Measurements from ENCODE around the gene PRDM11.
"Not testable (repeated sequence)": the region's sequence is repeated elsewhere in the genome, so short reads cannot be mapped to it uniquely, and the experiment has no call there.

PRDM11 gene

GRCh38 chr11:45146072-45147016 is at the start of gene PRDM11:
TSS of gene PRDM11 (plus strand) at chr11:45146639. CDS start at chr11:45181767, 35,128 bp downstream.
- DNase-seq (ENCODE audit: low read depth): peak; percentile 52

- DNase-seq (ENCODE audit: low read depth): no peak
Observed at GRCh38 chr11:45097721-45098493, 48.5 kb upstream of the PRDM11 start.

GRCh38 chr11:45098929-45099328 is 47.5 kb upstream of the PRDM11 start:
- DNase-seq (ENCODE audit: low read depth): no peak

GRCh38 chr11:45100339-45100738 is 46.1 kb upstream of the PRDM11 start:
- DNase-seq (ENCODE audit: low read depth): no peak

GRCh38 chr11:45102361-45102809 is 44.1 kb upstream of the PRDM11 start:
- no peak for DNase-seq (ENCODE audit: low read depth)

- peak; percentile 70 for DNase-seq (ENCODE audit: low read depth)
Observed at GRCh38 chr11:45102810-45103621, 43.4 kb upstream of the PRDM11 start.

- no peak for DNase-seq (ENCODE audit: low read depth)
Observed at GRCh38 chr11:45104006-45104789, 42.2 kb upstream of the PRDM11 start.

- DNase-seq (ENCODE audit: low read depth): no peak
Observed at GRCh38 chr11:45104790-45105084, 41.7 kb upstream of the PRDM11 start.

GRCh38 chr11:45105233-45105983 is 41.0 kb upstream of the PRDM11 start:
- DNase-seq (ENCODE audit: low read depth): no peak

GRCh38 chr11:45105984-45106375 is 40.5 kb upstream of the PRDM11 start:
- DNase-seq (ENCODE audit: low read depth): no peak

- DNase-seq (ENCODE audit: low read depth): no peak
Observed at GRCh38 chr11:45106440-45106839, 40.0 kb upstream of the PRDM11 start.

- DNase-seq (ENCODE audit: low read depth): no peak
Observed at GRCh38 chr11:45107029-45107428, 39.4 kb upstream of the PRDM11 start.

- DNase-seq (ENCODE audit: low read depth): no peak
Observed at GRCh38 chr11:45108070-45109064, 38.1 kb upstream of the PRDM11 start.

GRCh38 chr11:45109400-45109799 is 37.0 kb upstream of the PRDM11 start:
- DNase-seq (ENCODE audit: low read depth): no peak

- peak; percentile 48 for DNase-seq (ENCODE audit: low read depth)
Observed at GRCh38 chr11:45110562-45110961, 35.9 kb upstream of the PRDM11 start.

GRCh38 chr11:45113807-45114206 is 32.6 kb upstream of the PRDM11 start:
- DNase-seq (ENCODE audit: low read depth): no peak

- not testable (repeated sequence) for DNase-seq (ENCODE audit: low read depth)
Observed at GRCh38 chr11:45127836-45128235, 18.6 kb upstream of the PRDM11 start.

GRCh38 chr11:45133878-45134277 is 12.6 kb upstream of the PRDM11 start:
- DNase-seq (ENCODE audit: low read depth): no peak

- DNase-seq (ENCODE audit: low read depth): no peak
Observed at GRCh38 chr11:45141171-45141570, 5.3 kb upstream of the PRDM11 start.
